Epithelial cell of umbilical artery (primary cell): Measurements from ENCODE around the gene IL17RD. TPM values are rescaled to one million over a fixed set of nuclear protein-coding genes. Genes with fewer than 3 reads are reported as not detected.

ENCODE experiments used
- total RNA-seq: library from RNA; depleted of rRNA; stranded (reverse); fragments of >200 nt; gene quantifications from 2 replicates; pipeline ENCODE4 v1.2.3, GENCODE V29; 2014

Gene IL17RD
- 0.32 and 0.46 TPM in 2 replicates for total RNA-seq

DNA sequence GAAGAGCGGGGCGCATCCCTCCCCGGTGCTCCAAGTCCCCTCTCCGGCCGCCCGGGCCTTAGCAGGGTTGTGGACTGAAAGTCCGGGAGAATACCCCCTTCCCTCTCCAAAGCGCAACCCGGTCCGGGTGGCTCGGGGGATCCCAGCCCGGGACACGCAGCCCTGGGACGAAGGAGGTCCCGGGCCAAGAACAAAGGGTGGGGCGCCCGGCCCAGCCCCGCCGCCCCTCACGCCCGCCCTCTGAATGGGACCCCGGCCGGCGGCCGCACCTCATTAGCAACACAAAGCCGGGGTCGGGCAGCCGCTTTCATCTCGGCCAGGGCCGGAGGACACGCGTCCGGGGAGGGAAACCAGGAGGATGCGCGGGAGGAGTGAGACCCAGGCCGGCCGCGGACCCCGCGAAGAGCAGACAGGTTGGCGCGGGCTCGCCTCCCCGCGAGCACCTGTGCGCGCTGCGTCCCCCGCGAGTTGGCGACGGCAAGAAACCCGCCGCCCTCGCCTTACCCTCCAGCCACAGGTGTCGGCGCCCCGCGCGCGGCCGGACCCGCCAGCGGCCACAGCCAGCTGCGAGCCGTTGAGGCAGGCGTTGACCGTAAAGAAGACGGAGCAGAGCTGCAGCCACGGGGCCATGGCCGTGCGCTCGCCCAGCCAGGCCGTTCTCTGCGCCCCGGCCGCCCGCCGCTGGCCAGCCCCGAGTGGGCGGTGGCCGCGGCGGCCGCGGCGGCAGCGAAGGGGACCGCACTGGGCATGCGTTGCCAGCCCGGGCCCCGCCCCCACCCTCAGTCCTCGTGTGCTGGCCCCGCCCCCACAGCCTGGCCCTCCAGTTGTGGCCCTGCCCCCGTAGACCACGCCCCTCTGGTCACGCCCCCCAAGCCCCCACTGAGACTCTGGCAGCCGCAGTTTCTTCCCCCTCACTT, at the start of gene IL17RD:
Gene IL17RD (minus strand): TSS at position 697 of the 917 bp plus-strand sequence. CDS start 67 bp downstream, at position 630.

DNA sequence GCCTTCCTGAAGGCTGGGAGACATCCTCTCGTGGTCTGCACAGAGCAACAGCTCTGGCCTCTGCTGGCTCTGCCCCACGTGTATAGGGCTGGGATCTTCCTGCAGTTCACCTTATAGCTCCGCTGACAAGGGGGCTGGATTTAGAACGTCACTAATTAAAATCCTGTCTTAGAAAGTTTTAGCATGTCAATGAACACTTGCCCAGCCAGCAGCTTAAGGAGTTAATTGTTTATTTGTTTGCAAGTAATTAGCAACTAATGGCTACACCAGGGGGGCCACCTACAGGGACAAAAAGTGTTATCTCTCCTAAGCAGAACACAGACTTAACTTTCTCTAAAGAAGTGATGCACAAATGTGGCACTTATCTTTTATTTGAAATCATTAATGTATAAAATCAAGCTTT, 34.7 kb upstream of the IL17RD start, which contains the start of gene HESX1:
Gene HESX1 (minus strand): TSS at position 84 of the 403 bp plus-strand sequence. CDS start 60 bp downstream, at position 24.

DNA sequence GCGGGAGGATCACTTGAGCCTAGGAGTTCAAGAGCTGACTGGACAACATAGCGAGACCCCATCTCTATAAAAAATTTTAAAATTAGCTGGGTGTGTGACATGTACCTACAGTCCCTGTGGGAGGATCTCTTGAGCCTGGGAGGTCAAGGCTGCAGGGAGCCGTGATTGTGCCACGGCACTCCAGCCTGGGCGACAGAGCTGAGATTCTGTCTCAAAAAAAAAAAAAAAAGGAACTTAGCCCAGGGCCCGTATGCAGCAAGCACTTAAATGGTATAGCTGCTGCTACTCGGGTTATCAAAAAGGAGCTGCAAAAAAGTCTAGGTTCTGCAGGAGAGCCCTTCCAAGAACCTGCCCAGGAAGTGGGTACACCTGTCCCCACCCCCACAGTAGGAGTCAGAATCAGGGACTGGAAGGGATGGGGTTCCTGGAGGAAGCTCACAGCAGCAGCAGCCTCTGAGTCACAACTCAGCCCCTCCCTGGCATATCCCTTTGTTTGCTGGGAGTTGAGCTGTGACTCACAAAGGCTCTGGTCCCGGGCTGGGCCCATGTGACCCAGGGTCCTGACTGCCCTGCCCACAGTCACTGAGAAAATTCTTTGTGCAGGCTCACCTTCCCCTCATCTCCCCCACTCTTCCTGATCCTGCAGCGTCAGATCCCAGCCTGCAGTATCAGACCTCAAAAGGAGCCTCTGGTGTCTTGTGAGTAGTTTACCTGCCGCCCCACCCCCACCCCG, 104.9 kb downstream of the IL17RD start, which contains the start of gene SPATA12:
Gene SPATA12 (plus strand): TSS at position 576 of the 733 bp plus-strand sequence. CDS start 13,031 bp downstream, outside the sequence.

Other genes starting within 250 kb of the IL17RD start
- under 0.01 TPM in 2 replicates for gene SPATA12, start 104.7 kb downstream of the IL17RD start, total RNA-seq
- 0.32 and 0.46 TPM in 2 replicates for gene HESX1, start 34.6 kb upstream of the IL17RD start, total RNA-seq
- 27.9 and 45.6 TPM in 2 replicates for gene APPL1, start 62.4 kb upstream of the IL17RD start, total RNA-seq
- not detected in 2 replicates for gene ASB14, start 127.3 kb upstream of the IL17RD start, total RNA-seq